Osteoblast (primary cell): ENCODE measurements around the gene RSPH9. TPM values are rescaled to one million over a fixed set of nuclear protein-coding genes. Genes with fewer than 3 reads are reported as not detected.
A peak's percentile ranks its signal among the peaks of the same experiment; 100 is the strongest.

ENCODE experiments used
- DNase-seq: peaks from one replicate; pipeline ENCODE4 v3.0.0; 2011; ENCODE audit warnings: low spot score, mixed read lengths; ENCODE audit not compliant: insufficient read length; ENCODE audit errors: missing footprints
- H2AFZ ChIP-seq: 2 replicates; pipeline ENCODE4 v1.6.0; 2011; ENCODE audit warnings: mild to moderate bottlenecking, low read length
- H3K27ac ChIP-seq: 2 replicates; pipeline ENCODE4 v1.5.1; 2011; ENCODE audit warnings: mild to moderate bottlenecking, low read depth, low read length, moderate library complexity
- H3K27me3 ChIP-seq: 2 replicates; pipeline ENCODE4 v1.6.0; 2012; ENCODE audit warnings: mild to moderate bottlenecking, control low read depth, inconsistent platforms, low read length, moderate library complexity; ENCODE audit not compliant: insufficient read depth
- H3K36me3 ChIP-seq: 2 replicates; pipeline ENCODE4 v1.5.1; 2011; ENCODE audit warnings: mild to moderate bottlenecking, low read length, control low read depth, moderate library complexity; ENCODE audit not compliant: insufficient read depth
- H3K4me1 ChIP-seq: 2 replicates; pipeline ENCODE4 v1.5.1; 2011; ENCODE audit warnings: mild to moderate bottlenecking, low read length, control low read depth, moderate library complexity; ENCODE audit not compliant: insufficient read depth
- H3K4me2 ChIP-seq: 2 replicates; pipeline ENCODE4 v1.6.0; 2011; ENCODE audit warnings: mild to moderate bottlenecking, low read length; ENCODE audit not compliant: insufficient read depth
- H3K4me3 ChIP-seq: fragments of 200-600 bp; sonication (generic); 3 replicates; pipeline ENCODE4 v1.5.1; 2012; ENCODE audit warnings: mild to moderate bottlenecking, low read length, inconsistent platforms; ENCODE audit not compliant: insufficient read depth
- H3K79me2 ChIP-seq: 2 replicates; pipeline ENCODE4 v1.6.0; 2012; ENCODE audit warnings: mild to moderate bottlenecking, low read length, control low read depth, inconsistent platforms; ENCODE audit not compliant: insufficient read depth
- H3K9me3 ChIP-seq: 2 replicates; pipeline ENCODE4 v1.5.1; 2011; ENCODE audit warnings: low read depth, low read length, control low read depth
- H4K20me1 ChIP-seq: 2 replicates; pipeline ENCODE4 v1.6.0; 2012; ENCODE audit warnings: mild to moderate bottlenecking, low read length, control low read depth; ENCODE audit not compliant: insufficient read depth
- CTCF ChIP-seq: IDR thresholded peaks from 2 replicates; pipeline ENCODE4 v1.5.1; 2011; ENCODE audit warnings: mild to moderate bottlenecking, low read depth, low read length, moderate library complexity; ENCODE audit errors: extremely low read depth
- total RNA-seq: library from RNA; depleted of rRNA; stranded (reverse); fragments of >200 nt; gene quantifications from 2 replicates; pipeline ENCODE4 v1.2.3, GENCODE V29; 2012

The RSPH9 gene
- total RNA-seq, 1 donor, result 0.36 TPM

GRCh38 chr6:43716099-43716498, 71.3 kb downstream of the RSPH9 start:
- H4K20me1 ChIP-seq, result no peaks in the 10 kb centered on the region
- H3K4me1 ChIP-seq, result peaks cover 6% of the 10 kb centered on the region
- H3K4me2 ChIP-seq, result no peak overlapping the region
- no peak overlapping the region for H2AFZ ChIP-seq
- H3K9me3 ChIP-seq, result no peaks in the 10 kb centered on the region
- DNase-seq, result no peak
- H3K4me3 ChIP-seq, result no peak overlapping the region
- no peaks in the 10 kb centered on the region for H3K36me3 ChIP-seq
- H3K27me3 ChIP-seq, result no peaks in the 10 kb centered on the region
- TF ChIP-seq CTCF, result no peak
- H3K27ac ChIP-seq, result no peak overlapping the region
- H3K79me2 ChIP-seq, result no peaks in the 10 kb centered on the region

- Histone ChIP-seq H3K27ac (no peak overlapping the region), H3K79me2 (no peaks in the 10 kb centered on the region), H3K4me1 (peaks cover 4% of the 10 kb centered on the region), H4K20me1 (no peaks in the 10 kb centered on the region), H3K4me2 (no peak overlapping the region), H3K27me3 (no peaks in the 10 kb centered on the region), H3K4me3 (no peak overlapping the region), H2AFZ (no peak overlapping the region), H3K9me3 (no peaks in the 10 kb centered on the region), H3K36me3 (no peaks in the 10 kb centered on the region)
- TF ChIP-seq CTCF, result no peak
- DNase-seq, result no peak
These were observed 72.6 kb downstream of the RSPH9 start for GRCh38 chr6:43717389-43717788.

GRCh38 chr6:43717822-43718221, 73.0 kb downstream of the RSPH9 start:
- Histone ChIP-seq H3K9me3 (no peaks in the 10 kb centered on the region), H3K4me2 (no peak overlapping the region), H3K4me3 (no peak overlapping the region), H3K4me1 (peaks cover 4% of the 10 kb centered on the region), H2AFZ (no peak overlapping the region), H3K79me2 (no peaks in the 10 kb centered on the region), H4K20me1 (no peaks in the 10 kb centered on the region), H3K27me3 (no peaks in the 10 kb centered on the region), H3K27ac (no peak overlapping the region), H3K36me3 (no peaks in the 10 kb centered on the region)
- DNase-seq, result no peak
- TF ChIP-seq CTCF, result no peak

- no peaks in the 10 kb centered on the region for H3K36me3 ChIP-seq
- H2AFZ ChIP-seq, result peak overlapping the region; percentile 10
- H3K4me3 ChIP-seq, result no peak overlapping the region
- no peaks in the 10 kb centered on the region for H3K27me3 ChIP-seq
- H3K27ac ChIP-seq, result no peak overlapping the region
- H3K79me2 ChIP-seq, result no peaks in the 10 kb centered on the region
- DNase-seq, result peak; percentile 61
- no peaks in the 10 kb centered on the region for H3K9me3 ChIP-seq
- no peak for TF ChIP-seq CTCF
- no peaks in the 10 kb centered on the region for H4K20me1 ChIP-seq
- H3K4me2 ChIP-seq, result no peak overlapping the region
- H3K4me1 ChIP-seq, result peaks cover 6% of the 10 kb centered on the region
These were observed 73.7 kb downstream of the RSPH9 start for GRCh38 chr6:43718387-43719105.
